ENCODE data around the gene CNOT3. TPM values are rescaled to one million over a fixed set of nuclear protein-coding genes. Genes with fewer than 3 reads are reported as not detected.

The CNOT3 gene
- total and polyA plus RNA-seq, 2 of the 13 experiments (the other 11 are each of a cell fraction or from before 2014, with no cell fraction given): 4.3 to 5.8 TPM

DNA sequence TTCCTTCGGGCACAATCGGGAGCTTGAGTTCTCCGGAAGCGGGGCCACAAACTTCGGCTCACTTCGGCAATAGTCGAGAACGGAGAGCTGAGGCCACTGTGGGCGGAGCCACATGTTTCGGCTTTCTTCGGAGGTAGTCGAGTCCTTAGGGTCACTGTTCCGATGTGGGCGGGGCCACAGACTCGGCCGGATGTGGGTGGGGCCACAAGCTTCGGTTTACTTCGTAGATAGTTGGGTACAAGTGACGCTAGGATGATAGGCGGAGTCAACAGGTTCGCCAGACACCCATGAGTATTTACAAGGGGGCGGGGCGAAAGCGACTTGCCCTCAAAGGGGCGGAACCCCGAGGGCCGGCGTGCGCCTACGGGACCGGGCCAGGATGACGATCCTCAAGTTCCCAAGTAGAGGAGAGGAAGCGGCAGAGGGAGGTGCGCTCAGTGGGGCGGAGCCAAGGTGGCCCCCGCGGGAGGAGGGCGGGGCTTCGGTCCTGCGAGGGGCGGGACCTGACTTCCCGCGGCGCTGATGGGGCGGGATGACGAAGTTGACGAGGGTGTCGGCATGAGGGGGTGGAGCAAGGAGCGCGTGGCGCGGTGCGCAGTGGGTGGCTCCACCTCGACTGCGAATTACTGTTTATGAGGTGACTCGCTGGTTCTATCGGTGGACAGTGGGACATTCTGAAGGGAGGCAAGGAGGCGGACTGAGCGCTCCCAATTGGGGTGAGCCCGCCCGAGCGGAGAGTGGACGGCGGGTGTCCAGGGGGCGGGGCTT, 52.4 kb downstream of the CNOT3 start (continued):
- TF ChIP-seq, protein P1, sequence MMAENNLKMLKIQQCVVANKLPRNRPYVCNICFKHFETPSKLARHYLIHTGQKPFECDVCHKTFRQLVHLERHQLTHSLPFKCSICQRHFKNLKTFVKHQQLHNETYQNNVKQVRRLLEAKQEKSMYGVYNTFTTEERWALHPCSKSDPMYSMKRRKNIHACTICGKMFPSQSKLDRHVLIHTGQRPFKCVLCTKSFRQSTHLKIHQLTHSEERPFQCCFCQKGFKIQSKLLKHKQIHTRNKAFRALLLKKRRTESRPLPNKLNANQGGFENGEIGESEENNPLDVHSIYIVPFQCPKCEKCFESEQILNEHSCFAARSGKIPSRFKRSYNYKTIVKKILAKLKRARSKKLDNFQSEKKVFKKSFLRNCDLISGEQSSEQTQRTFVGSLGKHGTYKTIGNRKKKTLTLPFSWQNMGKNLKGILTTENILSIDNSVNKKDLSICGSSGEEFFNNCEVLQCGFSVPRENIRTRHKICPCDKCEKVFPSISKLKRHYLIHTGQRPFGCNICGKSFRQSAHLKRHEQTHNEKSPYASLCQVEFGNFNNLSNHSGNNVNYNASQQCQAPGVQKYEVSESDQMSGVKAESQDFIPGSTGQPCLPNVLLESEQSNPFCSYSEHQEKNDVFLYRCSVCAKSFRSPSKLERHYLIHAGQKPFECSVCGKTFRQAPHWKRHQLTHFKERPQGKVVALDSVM (CRISPR knock-in tag; IDR thresholded peaks at IDR 0.05): no peak
- TF ChIP-seq ZFY (CRISPR knock-in tag; IDR thresholded peaks at IDR 0.05): no peak
- TF ChIP-seq, protein P2, sequence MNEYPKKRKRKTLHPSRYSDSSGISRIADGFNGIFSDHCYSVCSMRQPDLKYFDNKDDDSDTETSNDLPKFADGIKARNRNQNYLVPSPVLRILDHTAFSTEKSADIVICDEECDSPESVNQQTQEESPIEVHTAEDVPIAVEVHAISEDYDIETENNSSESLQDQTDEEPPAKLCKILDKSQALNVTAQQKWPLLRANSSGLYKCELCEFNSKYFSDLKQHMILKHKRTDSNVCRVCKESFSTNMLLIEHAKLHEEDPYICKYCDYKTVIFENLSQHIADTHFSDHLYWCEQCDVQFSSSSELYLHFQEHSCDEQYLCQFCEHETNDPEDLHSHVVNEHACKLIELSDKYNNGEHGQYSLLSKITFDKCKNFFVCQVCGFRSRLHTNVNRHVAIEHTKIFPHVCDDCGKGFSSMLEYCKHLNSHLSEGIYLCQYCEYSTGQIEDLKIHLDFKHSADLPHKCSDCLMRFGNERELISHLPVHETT (CRISPR knock-in tag; conservative IDR thresholded peaks at IDR 0.05): no peak; the same call in 1 of the 2 replicates
- TF ChIP-seq RBFOX2 (IDR thresholded peaks at IDR 0.05; ENCODE audit: low read depth, low read length): no peak; the same call in 1 of the 2 replicates
- TF ChIP-seq JUND (CRISPR knock-in tag; IDR thresholded peaks at IDR 0.05): no peak
- TF ChIP-seq FOXM1 (CRISPR knock-in tag; IDR thresholded peaks at IDR 0.05): no peak
- 0 out of 2 replicates have a peak, but pooled peaks have one; percentile 20 for TF ChIP-seq REPIN1 (CRISPR knock-in tag; IDR thresholded peaks at IDR 0.05; ENCODE audit: borderline replicate concordance, low read depth)
- TF ChIP-seq MED13 (CRISPR knock-in tag; IDR thresholded peaks at IDR 0.05): peak; percentile 44; the same call in 1 of the 2 replicates
- 0 out of 2 replicates have a peak, but pooled peaks have one; percentile 24 for TF ChIP-seq ZNF878 (CRISPR knock-in tag; IDR thresholded peaks at IDR 0.05)
- TF ChIP-seq, protein P3, sequence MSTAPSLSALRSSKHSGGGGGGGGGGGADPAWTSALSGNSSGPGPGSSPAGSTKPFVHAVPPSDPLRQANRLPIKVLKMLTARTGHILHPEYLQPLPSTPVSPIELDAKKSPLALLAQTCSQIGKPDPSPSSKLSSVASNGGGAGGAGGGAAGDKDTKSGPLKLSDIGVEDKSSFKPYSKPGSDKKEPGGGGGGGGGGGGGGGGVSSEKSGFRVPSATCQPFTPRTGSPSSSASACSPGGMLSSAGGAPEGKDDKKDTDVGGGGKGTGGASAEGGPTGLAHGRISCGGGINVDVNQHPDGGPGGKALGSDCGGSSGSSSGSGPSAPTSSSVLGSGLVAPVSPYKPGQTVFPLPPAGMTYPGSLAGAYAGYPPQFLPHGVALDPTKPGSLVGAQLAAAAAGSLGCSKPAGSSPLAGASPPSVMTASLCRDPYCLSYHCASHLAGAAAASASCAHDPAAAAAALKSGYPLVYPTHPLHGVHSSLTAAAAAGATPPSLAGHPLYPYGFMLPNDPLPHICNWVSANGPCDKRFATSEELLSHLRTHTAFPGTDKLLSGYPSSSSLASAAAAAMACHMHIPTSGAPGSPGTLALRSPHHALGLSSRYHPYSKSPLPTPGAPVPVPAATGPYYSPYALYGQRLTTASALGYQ (CRISPR knock-in tag; IDR thresholded peaks at IDR 0.05): peak; percentile 8; the same call in 1 of the 2 replicates
- no peak for TF ChIP-seq NR3C1 (CRISPR knock-in tag; IDR thresholded peaks at IDR 0.05)
- no peak; the same call in 1 of the 2 replicates for TF ChIP-seq GTF2F1 (IDR thresholded peaks at IDR 0.05; ENCODE audit: low read length)
- no peak for TF ChIP-seq ZNF850 (CRISPR knock-in tag; conservative IDR thresholded peaks at IDR 0.05)
- TF ChIP-seq, protein P4, sequence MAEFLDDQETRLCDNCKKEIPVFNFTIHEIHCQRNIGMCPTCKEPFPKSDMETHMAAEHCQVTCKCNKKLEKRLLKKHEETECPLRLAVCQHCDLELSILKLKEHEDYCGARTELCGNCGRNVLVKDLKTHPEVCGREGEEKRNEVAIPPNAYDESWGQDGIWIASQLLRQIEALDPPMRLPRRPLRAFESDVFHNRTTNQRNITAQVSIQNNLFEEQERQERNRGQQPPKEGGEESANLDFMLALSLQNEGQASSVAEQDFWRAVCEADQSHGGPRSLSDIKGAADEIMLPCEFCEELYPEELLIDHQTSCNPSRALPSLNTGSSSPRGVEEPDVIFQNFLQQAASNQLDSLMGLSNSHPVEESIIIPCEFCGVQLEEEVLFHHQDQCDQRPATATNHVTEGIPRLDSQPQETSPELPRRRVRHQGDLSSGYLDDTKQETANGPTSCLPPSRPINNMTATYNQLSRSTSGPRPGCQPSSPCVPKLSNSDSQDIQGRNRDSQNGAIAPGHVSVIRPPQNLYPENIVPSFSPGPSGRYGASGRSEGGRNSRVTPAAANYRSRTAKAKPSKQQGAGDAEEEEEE (CRISPR knock-in tag; IDR thresholded peaks at IDR 0.05; ENCODE audit: borderline replicate concordance): no peak
- no peak for TF ChIP-seq GATAD2A (CRISPR knock-in tag; IDR thresholded peaks at IDR 0.05)
- no peak for TF ChIP-seq NFE2 (CRISPR knock-in tag; IDR thresholded peaks at IDR 0.05)
- TF ChIP-seq, protein P5, sequence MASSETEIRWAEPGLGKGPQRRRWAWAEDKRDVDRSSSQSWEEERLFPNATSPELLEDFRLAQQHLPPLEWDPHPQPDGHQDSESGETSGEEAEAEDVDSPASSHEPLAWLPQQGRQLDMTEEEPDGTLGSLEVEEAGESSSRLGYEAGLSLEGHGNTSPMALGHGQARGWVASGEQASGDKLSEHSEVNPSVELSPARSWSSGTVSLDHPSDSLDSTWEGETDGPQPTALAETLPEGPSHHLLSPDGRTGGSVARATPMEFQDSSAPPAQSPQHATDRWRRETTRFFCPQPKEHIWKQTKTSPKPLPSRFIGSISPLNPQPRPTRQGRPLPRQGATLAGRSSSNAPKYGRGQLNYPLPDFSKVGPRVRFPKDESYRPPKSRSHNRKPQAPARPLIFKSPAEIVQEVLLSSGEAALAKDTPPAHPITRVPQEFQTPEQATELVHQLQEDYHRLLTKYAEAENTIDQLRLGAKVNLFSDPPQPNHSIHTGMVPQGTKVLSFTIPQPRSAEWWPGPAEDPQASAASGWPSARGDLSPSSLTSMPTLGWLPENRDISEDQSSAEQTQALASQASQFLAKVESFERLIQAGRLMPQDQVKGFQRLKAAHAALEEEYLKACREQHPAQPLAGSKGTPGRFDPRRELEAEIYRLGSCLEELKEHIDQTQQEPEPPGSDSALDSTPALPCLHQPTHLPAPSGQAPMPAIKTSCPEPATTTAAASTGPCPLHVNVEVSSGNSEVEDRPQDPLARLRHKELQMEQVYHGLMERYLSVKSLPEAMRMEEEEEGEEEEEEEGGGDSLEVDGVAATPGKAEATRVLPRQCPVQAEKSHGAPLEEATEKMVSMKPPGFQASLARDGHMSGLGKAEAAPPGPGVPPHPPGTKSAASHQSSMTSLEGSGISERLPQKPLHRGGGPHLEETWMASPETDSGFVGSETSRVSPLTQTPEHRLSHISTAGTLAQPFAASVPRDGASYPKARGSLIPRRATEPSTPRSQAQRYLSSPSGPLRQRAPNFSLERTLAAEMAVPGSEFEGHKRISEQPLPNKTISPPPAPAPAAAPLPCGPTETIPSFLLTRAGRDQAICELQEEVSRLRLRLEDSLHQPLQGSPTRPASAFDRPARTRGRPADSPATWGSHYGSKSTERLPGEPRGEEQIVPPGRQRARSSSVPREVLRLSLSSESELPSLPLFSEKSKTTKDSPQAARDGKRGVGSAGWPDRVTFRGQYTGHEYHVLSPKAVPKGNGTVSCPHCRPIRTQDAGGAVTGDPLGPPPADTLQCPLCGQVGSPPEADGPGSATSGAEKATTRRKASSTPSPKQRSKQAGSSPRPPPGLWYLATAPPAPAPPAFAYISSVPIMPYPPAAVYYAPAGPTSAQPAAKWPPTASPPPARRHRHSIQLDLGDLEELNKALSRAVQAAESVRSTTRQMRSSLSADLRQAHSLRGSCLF (CRISPR knock-in tag; IDR thresholded peaks at IDR 0.05; ENCODE audit: borderline replicate concordance): no peak

All from HepG2 (cell line).